ENCODE data around the gene FOXD4L1.
"Not testable (repeated sequence)": the region's sequence is repeated elsewhere in the genome, so short reads cannot be mapped to it uniquely, and the experiment has no call there.

Gene FOXD4L1

DNA sequence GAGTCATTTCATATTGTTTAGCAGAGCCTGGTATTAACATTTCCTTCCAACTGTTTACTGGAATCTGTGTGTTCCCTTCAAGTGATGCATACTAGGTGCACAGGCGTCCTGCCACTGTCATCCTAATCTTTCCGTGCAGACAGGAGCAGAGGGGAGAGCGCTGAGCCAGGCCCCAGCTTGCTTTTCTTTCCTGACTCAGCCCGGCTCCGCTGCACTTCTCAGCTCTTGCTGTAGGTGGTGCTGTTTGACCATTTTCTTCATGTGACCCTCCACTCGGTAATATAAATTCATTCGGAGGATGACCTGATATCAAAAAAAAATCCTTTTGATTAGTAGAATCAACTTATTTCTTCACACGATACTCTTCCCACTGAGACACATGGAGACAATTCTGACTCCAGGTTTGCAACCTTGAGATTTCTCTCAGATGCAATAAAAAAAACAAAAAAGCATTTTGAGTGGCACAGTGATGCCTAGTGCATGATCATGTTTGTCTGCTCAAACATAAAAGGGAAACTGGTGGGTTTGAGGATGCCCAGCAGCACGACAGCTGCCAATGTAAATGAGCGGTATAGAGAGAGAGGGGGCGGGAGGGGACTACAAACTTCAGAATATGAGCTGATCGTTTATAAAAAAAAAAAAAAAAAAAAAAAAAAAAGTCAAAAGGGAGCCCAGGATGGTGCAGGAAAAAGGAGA is 29.0 kb downstream of the FOXD4L1 start:
- not testable (repeated sequence) for DNase-seq

DNA sequence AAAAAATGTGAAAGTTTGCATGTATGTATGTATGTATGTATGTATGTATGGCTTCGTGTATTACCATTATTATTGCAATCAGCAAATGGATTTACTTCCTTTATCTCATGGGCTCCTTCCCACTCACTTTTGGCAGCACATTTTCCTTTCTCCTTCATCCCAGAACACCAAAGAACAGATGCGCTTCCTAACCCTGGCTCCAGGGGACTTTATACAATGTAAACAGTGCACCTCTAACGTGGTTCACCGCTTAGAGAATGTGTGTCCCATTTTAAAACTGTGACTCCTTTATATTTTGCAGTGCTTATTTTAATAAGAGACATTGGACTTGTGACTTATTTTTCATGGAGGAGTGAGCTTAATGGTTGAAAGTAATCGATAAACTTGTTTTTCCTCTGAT is 29.7 kb downstream of the FOXD4L1 start:
- not testable (repeated sequence) for DNase-seq

GRCh38 chr2:113528904-113529303 is 30.4 kb downstream of the FOXD4L1 start:
- DNase-seq: not testable (repeated sequence)

- not testable (repeated sequence) for DNase-seq
Measured at GRCh38 chr2:113532991-113533390, 34.5 kb downstream of the FOXD4L1 start.

GRCh38 chr2:113536573-113536972 is 38.1 kb downstream of the FOXD4L1 start:
- not testable (repeated sequence) for DNase-seq

DNA sequence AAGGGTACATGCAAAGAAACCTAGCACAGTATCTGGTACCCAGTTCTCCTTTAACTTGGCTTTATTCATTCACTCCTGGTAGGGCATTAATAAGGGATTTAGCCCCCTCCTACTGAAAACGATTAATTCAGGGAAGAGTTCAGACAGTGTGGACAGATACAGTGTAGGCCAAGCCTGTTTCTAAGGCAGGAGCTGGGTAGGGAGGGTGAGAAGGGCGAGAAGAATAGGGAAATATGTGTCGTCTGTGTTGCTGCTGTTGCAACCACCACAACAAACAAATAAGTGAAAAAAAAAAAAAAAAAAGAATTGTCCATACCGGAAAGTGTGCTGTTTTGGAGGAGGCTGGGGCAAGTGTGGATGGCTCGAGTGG is 42.4 kb downstream of the FOXD4L1 start:
- not testable (repeated sequence) for DNase-seq

GRCh38 chr2:113541204-113541975 is 42.9 kb downstream of the FOXD4L1 start:
- DNase-seq: not testable (repeated sequence)

- not testable (repeated sequence) for DNase-seq
Measured at GRCh38 chr2:113541976-113542485, 43.6 kb downstream of the FOXD4L1 start.

- DNase-seq: not testable (repeated sequence)
Measured at GRCh38 chr2:113542529-113542928, 44.1 kb downstream of the FOXD4L1 start.
